Fibroblast of pulmonary artery (primary cell): ENCODE results near the gene THTPA.
A peak's percentile ranks its signal among the peaks of the same experiment; 100 is the strongest.

ENCODE experiments used
- DNase-seq: peaks from one replicate; pipeline ENCODE4 v3.0.0-alpha.2; 2010; ENCODE audit warnings: low read depth
- H3K4me3 ChIP-seq: replicated peaks from 2 replicates; pipeline ENCODE4 v1.5.1; 2011; ENCODE audit warnings: low read depth, mild to moderate bottlenecking, control low read depth, low read length, moderate library complexity
- CTCF ChIP-seq: IDR thresholded peaks from 2 replicates; pipeline ENCODE4 v1.5.1; 2011; ENCODE audit warnings: mild to moderate bottlenecking, control low read depth, low read length, inconsistent platforms; ENCODE audit errors: missing control alignments

The THTPA gene

GRCh38 chr14:23564876-23565275, 8.8 kb downstream of the THTPA start:
- no peak for DNase-seq
- TF ChIP-seq CTCF = no peak
- no peak overlapping the region for H3K4me3 ChIP-seq

GRCh38 chr14:23565626-23566025, 9.6 kb downstream of the THTPA start:
- no peak overlapping the region for H3K4me3 ChIP-seq
- DNase-seq = no peak
- no peak for TF ChIP-seq CTCF

- TF ChIP-seq CTCF = no peak
- DNase-seq = no peak
- peak overlapping the region; percentile 74 for H3K4me3 ChIP-seq
Observed at GRCh38 chr14:23566112-23566777, 10.2 kb downstream of the THTPA start.

- H3K4me3 ChIP-seq = peak overlapping the region; percentile 74
- peak; percentile 22 for DNase-seq
- peak; percentile 36 for TF ChIP-seq CTCF
Observed at GRCh38 chr14:23566778-23567185, 10.7 kb downstream of the THTPA start.

GRCh38 chr14:23567186-23568020, 11.3 kb downstream of the THTPA start, which contains the start of gene AP1G2:
AP1G2 (minus strand) TSS chr14:23567791; CDS start chr14:23567314, 477 bp downstream.
- peak within 1 kb of the TSS; percentile 74 for H3K4me3 ChIP-seq
- peak; percentile 74 for DNase-seq
- TF ChIP-seq CTCF = no peak

- TF ChIP-seq CTCF = no peak
- DNase-seq = no peak
- peak overlapping the region; percentile 74 for H3K4me3 ChIP-seq
Observed at GRCh38 chr14:23568021-23568599, 12.0 kb downstream of the THTPA start.
